ENCODE data around the gene MINK1.

DNA sequence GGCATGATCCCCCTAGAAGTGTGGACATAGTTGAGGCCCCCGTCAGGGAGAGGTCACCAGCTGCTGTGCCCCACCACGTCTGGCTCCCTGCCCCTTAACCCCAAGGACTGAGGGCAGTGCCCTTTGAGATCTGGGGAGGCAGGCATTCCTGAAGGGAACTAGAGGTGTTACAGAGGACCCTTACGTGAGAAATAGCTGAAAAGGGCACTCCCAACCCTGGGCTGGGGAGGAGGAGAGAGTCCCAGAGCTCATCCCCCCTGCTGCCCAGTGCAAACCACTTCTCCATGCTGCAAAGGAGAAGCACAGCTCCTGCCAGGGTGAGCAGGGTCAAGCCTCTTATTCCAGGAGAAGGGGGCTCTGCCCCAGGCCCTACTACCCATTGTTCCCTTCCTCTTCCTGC is 10.3 kb upstream of the MINK1 start:
- TF ChIP-seq, protein P1, sequence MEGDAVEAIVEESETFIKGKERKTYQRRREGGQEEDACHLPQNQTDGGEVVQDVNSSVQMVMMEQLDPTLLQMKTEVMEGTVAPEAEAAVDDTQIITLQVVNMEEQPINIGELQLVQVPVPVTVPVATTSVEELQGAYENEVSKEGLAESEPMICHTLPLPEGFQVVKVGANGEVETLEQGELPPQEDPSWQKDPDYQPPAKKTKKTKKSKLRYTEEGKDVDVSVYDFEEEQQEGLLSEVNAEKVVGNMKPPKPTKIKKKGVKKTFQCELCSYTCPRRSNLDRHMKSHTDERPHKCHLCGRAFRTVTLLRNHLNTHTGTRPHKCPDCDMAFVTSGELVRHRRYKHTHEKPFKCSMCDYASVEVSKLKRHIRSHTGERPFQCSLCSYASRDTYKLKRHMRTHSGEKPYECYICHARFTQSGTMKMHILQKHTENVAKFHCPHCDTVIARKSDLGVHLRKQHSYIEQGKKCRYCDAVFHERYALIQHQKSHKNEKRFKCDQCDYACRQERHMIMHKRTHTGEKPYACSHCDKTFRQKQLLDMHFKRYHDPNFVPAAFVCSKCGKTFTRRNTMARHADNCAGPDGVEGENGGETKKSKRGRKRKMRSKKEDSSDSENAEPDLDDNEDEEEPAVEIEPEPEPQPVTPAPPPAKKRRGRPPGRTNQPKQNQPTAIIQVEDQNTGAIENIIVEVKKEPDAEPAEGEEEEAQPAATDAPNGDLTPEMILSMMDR (IDR thresholded peaks at IDR 0.05): no peak
- TF ChIP-seq ZFX (IDR thresholded peaks at IDR 0.05; ENCODE audit: borderline replicate concordance): no peak

All from 22Rv1 (cell line).